Hindlimb muscle (tissue), 1 donor: ENCODE measurements around the gene PCDHB7. TPM values are rescaled to one million over a fixed set of nuclear protein-coding genes. Genes with fewer than 3 reads are reported as not detected.
"Not testable (repeated sequence)": the region's sequence is repeated elsewhere in the genome, so short reads cannot be mapped to it uniquely, and the experiment has no call there.

Experiments
- DNase-seq: peaks from one replicate; pipeline ENCODE4 v3.0.0-alpha.2; 2013
- polyA plus RNA-seq: library from polyadenylated mRNA; unstranded; fragments of 120-200 nt; gene quantifications from one replicate; pipeline ENCODE4 v1.2.1, GENCODE V29; 2013; ENCODE audit not compliant: insufficient read length

PCDHB7 gene
- 3.2 TPM for polyA plus RNA-seq

GRCh38 chr5:141172381-141173204 lies at the start of gene PCDHB7:
TSS of gene PCDHB7 (plus strand) at chr5:141172644. CDS start at chr5:141172836, 192 bp downstream.
- peak; percentile 23 for DNase-seq

- not testable (repeated sequence) for DNase-seq
Observed at GRCh38 chr5:141123396-141124135, 48.9 kb upstream of the PCDHB7 start.

GRCh38 chr5:141127305-141127704 lies 45.1 kb upstream of the PCDHB7 start:
- no peak for DNase-seq

GRCh38 chr5:141135030-141135717 lies 37.3 kb upstream of the PCDHB7 start, which contains the start of gene PCDHB5:
TSS of gene PCDHB5 (plus strand) at chr5:141135206. CDS start at chr5:141135435, 229 bp downstream.
- DNase-seq, result no peak

GRCh38 chr5:141135718-141136266 lies 36.7 kb upstream of the PCDHB7 start:
- DNase-seq, result no peak

- DNase-seq, result not testable (repeated sequence)
Observed at GRCh38 chr5:141137346-141137745, 35.1 kb upstream of the PCDHB7 start.

- DNase-seq, result no peak
Observed at GRCh38 chr5:141149812-141150211, 22.6 kb upstream of the PCDHB7 start, which contains the start of gene PCDHB6. TSS of gene PCDHB6 (plus strand) at chr5:141150057. CDS start at chr5:141150258, 201 bp downstream.

GRCh38 chr5:141150224-141150992 lies 22.0 kb upstream of the PCDHB7 start:
- DNase-seq, result no peak

- DNase-seq, result no peak
Observed at GRCh38 chr5:141150993-141151325, 21.5 kb upstream of the PCDHB7 start.

GRCh38 chr5:141151632-141152031 lies 20.8 kb upstream of the PCDHB7 start:
- not testable (repeated sequence) for DNase-seq

- not testable (repeated sequence) for DNase-seq
Observed at GRCh38 chr5:141152096-141152495, 20.3 kb upstream of the PCDHB7 start.

GRCh38 chr5:141155540-141156374 lies 16.7 kb upstream of the PCDHB7 start:
- DNase-seq, result no peak

- DNase-seq, result not testable (repeated sequence)
Observed at GRCh38 chr5:141157356-141157755, 15.1 kb upstream of the PCDHB7 start.

GRCh38 chr5:141157901-141158300 lies 14.5 kb upstream of the PCDHB7 start:
- not testable (repeated sequence) for DNase-seq

- DNase-seq, result not testable (repeated sequence)
Observed at GRCh38 chr5:141174291-141175104, 2.1 kb downstream of the PCDHB7 start.

GRCh38 chr5:141175933-141176332 lies 3.5 kb downstream of the PCDHB7 start:
- DNase-seq, result no peak

- DNase-seq, result not testable (repeated sequence)
Observed at GRCh38 chr5:141177577-141178191, 5.2 kb downstream of the PCDHB7 start, which contains the start of gene PCDHB8. TSS of gene PCDHB8 (plus strand) at chr5:141177790. CDS start at chr5:141178035, 245 bp downstream.

GRCh38 chr5:141179371-141179770 lies 6.9 kb downstream of the PCDHB7 start:
- not testable (repeated sequence) for DNase-seq

- DNase-seq, result not testable (repeated sequence)
Observed at GRCh38 chr5:141179876-141180275, 7.4 kb downstream of the PCDHB7 start.
